ENCODE data around the gene MID1IP1.

DNA sequence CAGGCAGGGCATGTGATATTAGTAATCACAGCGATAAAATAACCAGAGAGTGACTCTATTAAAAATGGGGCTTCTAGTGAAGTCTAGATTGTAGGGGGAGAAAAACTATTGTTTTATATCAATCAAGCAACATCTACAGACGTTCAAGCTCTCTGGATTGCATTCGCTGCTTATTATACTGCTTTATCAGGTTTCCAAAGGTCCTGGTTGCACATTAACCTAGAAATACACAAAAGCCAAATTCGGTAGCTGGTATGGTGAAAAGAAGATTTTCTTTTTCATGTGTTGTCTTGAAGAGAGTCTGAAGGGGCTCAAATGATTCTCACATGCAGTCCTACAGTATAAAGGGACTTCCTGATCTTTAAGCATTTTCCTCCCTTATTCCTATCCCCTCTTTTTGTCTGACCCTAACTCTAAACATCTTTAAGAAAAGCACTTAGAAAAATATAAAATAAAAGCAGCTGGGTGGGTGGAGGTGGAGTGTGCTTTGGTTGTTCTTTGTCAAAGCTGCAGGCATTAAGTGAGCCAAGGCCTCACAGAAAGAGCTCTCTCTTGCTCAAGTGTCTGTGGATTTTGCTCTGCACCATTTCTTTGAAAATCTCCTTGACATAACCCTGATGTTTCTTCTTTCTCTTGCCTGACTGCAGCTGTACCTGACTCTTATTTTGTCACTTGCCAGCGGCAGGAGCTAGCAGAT lies 46.1 kb downstream of the MID1IP1 start:
- TF ChIP-seq RAD21 (IDR thresholded peaks at IDR 0.05; ENCODE audit: low read depth) (no peak), CREB1 (IDR thresholded peaks at IDR 0.05; ENCODE audit: low read depth) (no peak), TAF1 (IDR thresholded peaks at IDR 0.05; ENCODE audit: low read depth) (no peak), EGR1 (IDR thresholded peaks at IDR 0.05) (no peak)
- TF ChIP-seq, protein P1, sequence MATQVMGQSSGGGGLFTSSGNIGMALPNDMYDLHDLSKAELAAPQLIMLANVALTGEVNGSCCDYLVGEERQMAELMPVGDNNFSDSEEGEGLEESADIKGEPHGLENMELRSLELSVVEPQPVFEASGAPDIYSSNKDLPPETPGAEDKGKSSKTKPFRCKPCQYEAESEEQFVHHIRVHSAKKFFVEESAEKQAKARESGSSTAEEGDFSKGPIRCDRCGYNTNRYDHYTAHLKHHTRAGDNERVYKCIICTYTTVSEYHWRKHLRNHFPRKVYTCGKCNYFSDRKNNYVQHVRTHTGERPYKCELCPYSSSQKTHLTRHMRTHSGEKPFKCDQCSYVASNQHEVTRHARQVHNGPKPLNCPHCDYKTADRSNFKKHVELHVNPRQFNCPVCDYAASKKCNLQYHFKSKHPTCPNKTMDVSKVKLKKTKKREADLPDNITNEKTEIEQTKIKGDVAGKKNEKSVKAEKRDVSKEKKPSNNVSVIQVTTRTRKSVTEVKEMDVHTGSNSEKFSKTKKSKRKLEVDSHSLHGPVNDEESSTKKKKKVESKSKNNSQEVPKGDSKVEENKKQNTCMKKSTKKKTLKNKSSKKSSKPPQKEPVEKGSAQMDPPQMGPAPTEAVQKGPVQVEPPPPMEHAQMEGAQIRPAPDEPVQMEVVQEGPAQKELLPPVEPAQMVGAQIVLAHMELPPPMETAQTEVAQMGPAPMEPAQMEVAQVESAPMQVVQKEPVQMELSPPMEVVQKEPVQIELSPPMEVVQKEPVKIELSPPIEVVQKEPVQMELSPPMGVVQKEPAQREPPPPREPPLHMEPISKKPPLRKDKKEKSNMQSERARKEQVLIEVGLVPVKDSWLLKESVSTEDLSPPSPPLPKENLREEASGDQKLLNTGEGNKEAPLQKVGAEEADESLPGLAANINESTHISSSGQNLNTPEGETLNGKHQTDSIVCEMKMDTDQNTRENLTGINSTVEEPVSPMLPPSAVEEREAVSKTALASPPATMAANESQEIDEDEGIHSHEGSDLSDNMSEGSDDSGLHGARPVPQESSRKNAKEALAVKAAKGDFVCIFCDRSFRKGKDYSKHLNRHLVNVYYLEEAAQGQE (IDR thresholded peaks at IDR 0.05; ENCODE audit: low read depth) = no peak
- TF ChIP-seq, protein P2, sequence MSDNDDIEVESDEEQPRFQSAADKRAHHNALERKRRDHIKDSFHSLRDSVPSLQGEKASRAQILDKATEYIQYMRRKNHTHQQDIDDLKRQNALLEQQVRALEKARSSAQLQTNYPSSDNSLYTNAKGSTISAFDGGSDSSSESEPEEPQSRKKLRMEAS (IDR thresholded peaks at IDR 0.05) = no peak

All from Ishikawa (cell line).